Stimulated activated naive B cell treated with anti-CD40 and anti-IgM and Interleukin-4, amounts not matched to agents 10 μg/mL and 1 μg/mL and 100 μg/mL, for 72 hours (primary cell): ENCODE data around the gene ZNF888.

ENCODE experiments used
- ATAC-seq, 2 donors: fragments of 150-1000 bp; cut with Tn5 transposase; replicated peaks; 2 replicates each; pipeline ENCODE4 v1.10.0; 2021; ENCODE audit warnings: moderate library complexity in 1 of 2
- DNase-seq: peaks from one replicate; pipeline ENCODE4 v3.0.0; 2021
- H3K27ac Mint-ChIP-seq: one replicate; pipeline ENCODE4 v1.8.0; 2022; ENCODE audit warnings: mild to moderate bottlenecking, mixed read lengths
- H3K27me3 Mint-ChIP-seq, 2 donors: one replicate each; pipeline ENCODE4 v1.8.0; 2022; ENCODE audit warnings: mixed read lengths in 2 of 2
- H3K36me3 Mint-ChIP-seq, 2 donors: one replicate each; pipeline ENCODE4 v1.8.0; 2022; ENCODE audit warnings: mixed read lengths in 2 of 2, mild to moderate bottlenecking in 1 of 2
- H3K4me1 Mint-ChIP-seq, 2 donors: one replicate each; pipeline ENCODE4 v1.8.0; 2022; ENCODE audit warnings: mixed read lengths in 2 of 2, mild to moderate bottlenecking in 1 of 2
- H3K4me3 Mint-ChIP-seq, 2 donors: one replicate each; pipeline ENCODE4 v1.8.0; 2022; ENCODE audit warnings: mild to moderate bottlenecking in 2 of 2, mixed read lengths in 2 of 2, moderate library complexity in 1 of 2
- H3K9me3 Mint-ChIP-seq, 2 donors: one replicate each; pipeline ENCODE4 v1.8.0; 2022; ENCODE audit warnings: mixed read lengths in 2 of 2, mild to moderate bottlenecking in 1 of 2

ZNF888 gene

GRCh38 chr19:52922841-52923777 is at the start of gene ZNF888:
TSS of gene ZNF888 (minus strand) at chr19:52923428. CDS start at chr19:52917873, 5,555 bp downstream.
- peak; percentile 99 for ATAC-seq
- peaks cover 19 to 31% of the 10 kb centered on the region in 2 donors for H3K4me1 Mint-ChIP-seq
- H3K9me3 Mint-ChIP-seq, result no peaks in the 10 kb centered on the region
- peak; percentile 78 for DNase-seq
- H3K27me3 Mint-ChIP-seq, result no peaks in the 10 kb centered on the region
- H3K36me3 Mint-ChIP-seq, result peaks cover under 1 to 18% of the 10 kb centered on the region in 2 donors
- H3K27ac Mint-ChIP-seq, result peak within 1 kb of the TSS; percentile 82
- H3K4me3 Mint-ChIP-seq, result peak within 1 kb of the TSS; percentile 84 to 85

GRCh38 chr19:52967772-52968171 is 44.5 kb upstream of the ZNF888 start:
- Mint-ChIP-seq H3K27ac (no peak overlapping the region), H3K36me3 (peaks cover 13 to 23% of the 10 kb centered on the region in 2 donors), H3K4me3 (no peak overlapping the region), H3K9me3 (peaks cover 17 to 21% of the 10 kb centered on the region in 2 donors), H3K4me1 (peaks cover 5 to 9% of the 10 kb centered on the region in 2 donors), H3K27me3 (peaks cover 0 to 12% of the 10 kb centered on the region in 2 donors)
- ATAC-seq (no peak), DNase-seq (no peak)

- H3K4me1 Mint-ChIP-seq, result peaks cover 11 to 30% of the 10 kb centered on the region in 2 donors
- ATAC-seq, result peak; percentile 15 to 22
- H3K27ac Mint-ChIP-seq, result peak overlapping the region; percentile 91
- H3K9me3 Mint-ChIP-seq, result peaks cover 11 to 17% of the 10 kb centered on the region in 2 donors
- DNase-seq, result no peak
- H3K36me3 Mint-ChIP-seq, result peaks cover 20 to 29% of the 10 kb centered on the region in 2 donors
- peak overlapping the region; percentile 93 to 94 for H3K4me3 Mint-ChIP-seq
- no peaks in the 10 kb centered on the region for H3K27me3 Mint-ChIP-seq
These were observed 40.0 kb upstream of the ZNF888 start for GRCh38 chr19:52963247-52963618.

GRCh38 chr19:52962394-52963246 is 39.4 kb upstream of the ZNF888 start, which contains the start of gene ZNF816:
TSS of gene ZNF816 (minus strand) at chr19:52962881. CDS start at chr19:52956089, 6,792 bp downstream.
- ATAC-seq (peak; percentile 99 to 100), DNase-seq (peak; percentile 96)
- peak within 1 kb of the TSS; percentile 91 for H3K27ac Mint-ChIP-seq
- H3K36me3 Mint-ChIP-seq, result peaks cover 25 to 35% of the 10 kb centered on the region in 2 donors
- no peaks in the 10 kb centered on the region for H3K27me3 Mint-ChIP-seq
- H3K4me1 Mint-ChIP-seq, result peaks cover 11 to 30% of the 10 kb centered on the region in 2 donors
- peak within 1 kb of the TSS; percentile 93 to 94 for H3K4me3 Mint-ChIP-seq
- peaks cover 13 to 14% of the 10 kb centered on the region in 2 donors for H3K9me3 Mint-ChIP-seq

GRCh38 chr19:52961981-52962380 is 38.8 kb upstream of the ZNF888 start:
- Mint-ChIP-seq H3K9me3 (peaks cover 8 to 13% of the 10 kb centered on the region in 2 donors), H3K4me1 (peaks cover 11 to 30% of the 10 kb centered on the region in 2 donors), H3K27ac (peak overlapping the region; percentile 91), H3K4me3 (peak overlapping the region; percentile 93 to 94), H3K27me3 (no peaks in the 10 kb centered on the region), H3K36me3 (peaks cover 31 to 37% of the 10 kb centered on the region in 2 donors)
- DNase-seq (no peak), ATAC-seq (no peak)

- H3K9me3 Mint-ChIP-seq, result peaks cover 18 to 24% of the 10 kb centered on the region in 2 donors
- H3K27me3 Mint-ChIP-seq, result no peaks in the 10 kb centered on the region
- H3K36me3 Mint-ChIP-seq, result peaks cover 52 to 58% of the 10 kb centered on the region in 2 donors
- no peak overlapping the region for H3K27ac Mint-ChIP-seq
- H3K4me3 Mint-ChIP-seq, result no peak overlapping the region
- DNase-seq (no peak), ATAC-seq (no peak)
- H3K4me1 Mint-ChIP-seq, result peaks cover 11 to 30% of the 10 kb centered on the region in 2 donors
These were observed 36.5 kb upstream of the ZNF888 start for GRCh38 chr19:52959613-52960295.

GRCh38 chr19:52957591-52957990 is 34.4 kb upstream of the ZNF888 start:
- no peak for ATAC-seq
- DNase-seq, result no peak
- peaks cover 18 to 25% of the 10 kb centered on the region in 2 donors for H3K9me3 Mint-ChIP-seq
- no peaks in the 10 kb centered on the region for H3K27me3 Mint-ChIP-seq
- H3K36me3 Mint-ChIP-seq, result peaks cover 68 to 76% of the 10 kb centered on the region in 2 donors
- peaks cover 6 to 21% of the 10 kb centered on the region in 2 donors for H3K4me1 Mint-ChIP-seq
- H3K4me3 Mint-ChIP-seq, result no peak overlapping the region
- no peak overlapping the region for H3K27ac Mint-ChIP-seq

GRCh38 chr19:52956917-52957316 is 33.7 kb upstream of the ZNF888 start:
- DNase-seq, result no peak
- peaks cover 6 to 20% of the 10 kb centered on the region in 2 donors for H3K4me1 Mint-ChIP-seq
- H3K36me3 Mint-ChIP-seq, result peaks cover 75 to 83% of the 10 kb centered on the region in 2 donors
- peaks cover 18 to 31% of the 10 kb centered on the region in 2 donors for H3K9me3 Mint-ChIP-seq
- no peak for ATAC-seq
- no peak overlapping the region for H3K4me3 Mint-ChIP-seq
- no peaks in the 10 kb centered on the region for H3K27me3 Mint-ChIP-seq
- no peak overlapping the region for H3K27ac Mint-ChIP-seq

- peaks cover 54 to 57% of the 10 kb centered on the region in 2 donors for H3K36me3 Mint-ChIP-seq
- H3K4me1 Mint-ChIP-seq, result no peaks in the 10 kb centered on the region
- ATAC-seq, result no peak
- no peaks in the 10 kb centered on the region for H3K27me3 Mint-ChIP-seq
- H3K4me3 Mint-ChIP-seq, result no peak overlapping the region
- H3K9me3 Mint-ChIP-seq, result peaks cover 18 to 28% of the 10 kb centered on the region in 2 donors
- no peak for DNase-seq
- H3K27ac Mint-ChIP-seq, result no peak overlapping the region
These were observed 26.2 kb upstream of the ZNF888 start for GRCh38 chr19:52949422-52949821.

GRCh38 chr19:52948025-52948770 is 25.0 kb upstream of the ZNF888 start:
- Mint-ChIP-seq H3K9me3 (peaks cover 18 to 28% of the 10 kb centered on the region in 2 donors), H3K27ac (no peak overlapping the region), H3K4me1 (no peaks in the 10 kb centered on the region), H3K4me3 (no peak overlapping the region), H3K27me3 (no peaks in the 10 kb centered on the region), H3K36me3 (peaks cover 45 to 50% of the 10 kb centered on the region in 2 donors)
- ATAC-seq (no peak), DNase-seq (no peak)

GRCh38 chr19:52946322-52947310 is 23.4 kb upstream of the ZNF888 start:
- Mint-ChIP-seq H3K36me3 (peaks cover 34% of the 10 kb centered on the region in 2 donors), H3K9me3 (peaks cover 18 to 21% of the 10 kb centered on the region in 2 donors)
- DNase-seq, result no peak

More at GRCh38 chr19:52946322-52947310, 23.4 kb upstream of the ZNF888 start:
- ATAC-seq, result peak in 1 of 2 donors; percentile 20
- Mint-ChIP-seq H3K27me3 (no peaks in the 10 kb centered on the region), H3K4me3 (peak overlapping the region in 1 of 2 donors; percentile 34), H3K4me1 (peaks cover 3 to 5% of the 10 kb centered on the region in 2 donors), H3K27ac (peak overlapping the region; percentile 59)
